Heart right ventricle (tissue), 16 donors: ENCODE measurements around the gene TBC1D14. TPM values are rescaled to one million over a fixed set of nuclear protein-coding genes. Genes with fewer than 3 reads are reported as not detected.

ENCODE experiments used
- ATAC-seq, 8 donors: fragments of 200-7000 bp; cut with Tn5 transposase; one replicate each; pipeline ENCODE4 v1.9.1; 2020; ENCODE audit warnings: mild to moderate bottlenecking in 8 of 8, moderate library complexity in 8 of 8, moderate number of reproducible peaks in 1 of 8
- DNase-seq, 2 donors: peaks; one replicate each; pipeline ENCODE4 v3.0.0-alpha.2; 2020
- H3K27ac ChIP-seq, 10 donors: fragments of 200-600 bp; sonication (generic) in 2 of 10; one replicate each; pipeline versions ENCODE4 v1.5.0 to v1.8.0; 2020 to 2022; ENCODE audit warnings: mild to moderate bottlenecking in 3 of 10
- H3K27me3 ChIP-seq, 7 donors: fragments of 200-600 bp; one replicate each; pipeline ENCODE4 v1.8.0; 2021 to 2022; ENCODE audit warnings: mild to moderate bottlenecking in 2 of 7
- H3K36me3 ChIP-seq, 9 donors: fragments of 200-600 bp; sonication (generic) in 1 of 9; one replicate each; pipeline versions ENCODE4 v1.5.0 to v1.8.0; 2020 to 2022; ENCODE audit warnings: mild to moderate bottlenecking in 2 of 9
- H3K4me1 ChIP-seq, 9 donors: fragments of 200-600 bp; sonication (generic) in 1 of 9; one replicate each; pipeline versions ENCODE4 v1.5.0 to v1.8.0; 2020 to 2022; ENCODE audit warnings: mild to moderate bottlenecking in 4 of 9
- H3K4me3 ChIP-seq, 10 donors: fragments of 200-600 bp; sonication (generic) in 2 of 10; one replicate each; pipeline versions ENCODE4 v1.5.0 to v1.8.0; 2020 to 2022; ENCODE audit warnings: mild to moderate bottlenecking in 7 of 10, moderate library complexity in 2 of 10
- H3K9me3 ChIP-seq, 11 donors: fragments of 200-600 bp in 10 of 11; sonication (generic) in 2 of 11; one replicate each; pipeline versions ENCODE4 v1.5.0 to v1.8.0; 2013 to 2022; ENCODE audit warnings: mild to moderate bottlenecking in 2 of 11, control low read depth in 1 of 11, moderate library complexity in 1 of 11
- WGBS, 2 donors: extraction: QIAGEN DNeasy Blood & Tissue Kit; methylation state at CpG; one replicate each; pipeline ENCODE4 v1.1.7; 2013; ENCODE audit warnings: inconsistent platforms in 1 of 2; 5-methylcytosine and 5-hydroxymethylcytosine counted together
- intact Hi-C, 10 donors: fragments of 100-400 bp; cut with DNase I; formaldehyde crosslinking; loops; one replicate each; pipeline versions ENCODE4 v1.11.1 to v1.14.2; 2022
- polyA plus RNA-seq, 2 donors: library from polyadenylated mRNA; stranded (reverse); fragments of 200-250 nt; gene quantifications; one replicate each; pipeline ENCODE4 v1.2.3, GENCODE V29; 2013
- total RNA-seq, 10 donors: library from RNA; stranded (reverse); fragmentation: NEBNext Ultra II Directional in 3 of 10; extraction: Animal tissue kit (Norgen Biotek cat#: 25700) in 3 of 10; gene quantifications; one replicate each; pipeline versions ENCODE4 v1.2.1 to v1.2.4, GENCODE V29; 2021 to 2023
- TF ChIP-seq, protein P1 (sequence below), 9 donors: fragments of 200-600 bp; sonication (generic) in 2 of 9; IDR thresholded peaks; one replicate each; pipeline versions ENCODE4 v1.5.0 to v1.8.0; 2021 to 2022; ENCODE audit warnings: antibody characterized with exemption in 9 of 9, mild to moderate bottlenecking in 5 of 9, moderate library complexity in 1 of 9
- donor health status: Arrhythmogenic right ventricular cardiomyopathy.
- donor health status: ischemic (EF 13 %, LVEDD 7.1; RV severe dilation, severe dysfunction).
- donor health status: healthy with polysubstance abuse.
- donor health status: DM: no; HTN: yes; CAD: no.
- donor health status: DM: no; HTN: no; CAD: no.
- donor health status: ischemic (EF 25% LVEDD 6.9; RV normal size, moderate dysfunction).
- donor health status: ischemic (EF 25% LVEDD 5.7; RV mildly dilated, moderate dysfunction).
- donor health status: healthy.
- donor health status: DM: yes; HTN: yes; CAD: no.
- donor health status: Ischemic cardiomyopathy.
- donor health status: ischemic (EF 35%, LVEDD 5.7; RV mildly dilated, moderate dysfunction).
- donor health status: nonischemic (EF 11% LVEDD 7.7; RV severe dilation, severe dysfunction).
- donor health status: DM: yes; HTN: yes; CAD: no.
- donor health status: PGD.
- donor health status: ischemic (EF 29% LVEDD 5.4; RV normal size, mild dysfunction).
- donor health status: nonischemic (EF 23%, LVEDD 6.1; RV moderate dilation, normal function).

The TBC1D14 gene
- total and polyA plus RNA-seq, 12 donors: 10.5 to 43.7 (median 32.6) TPM

GRCh38 chr4:6964858-6965257 lies 55.2 kb downstream of the TBC1D14 start:
- WGBS, 2 donors: 93 to 94% methylated on average over 5 of the region's 5 CpGs
- H3K4me1 ChIP-seq: peaks cover 0 to 34% (median 0%) of the 10 kb centered on the region in 9 donors
- H3K27me3 ChIP-seq: no peaks in the 10 kb centered on the region
- H3K36me3 ChIP-seq: peaks cover 0 to 28% (median 0%) of the 10 kb centered on the region in 9 donors
- no peak overlapping the region for H3K4me3 ChIP-seq
- intact Hi-C loops: loop anchor here in 1 of 10 donors (5.0 kb wide), 1 partner anchor 53 kb away; no protein-coding TSS in a partner anchor
- ATAC-seq (no peak), DNase-seq (no peak)
- no peak overlapping the region for H3K27ac ChIP-seq
- TF ChIP-seq, protein P1, sequence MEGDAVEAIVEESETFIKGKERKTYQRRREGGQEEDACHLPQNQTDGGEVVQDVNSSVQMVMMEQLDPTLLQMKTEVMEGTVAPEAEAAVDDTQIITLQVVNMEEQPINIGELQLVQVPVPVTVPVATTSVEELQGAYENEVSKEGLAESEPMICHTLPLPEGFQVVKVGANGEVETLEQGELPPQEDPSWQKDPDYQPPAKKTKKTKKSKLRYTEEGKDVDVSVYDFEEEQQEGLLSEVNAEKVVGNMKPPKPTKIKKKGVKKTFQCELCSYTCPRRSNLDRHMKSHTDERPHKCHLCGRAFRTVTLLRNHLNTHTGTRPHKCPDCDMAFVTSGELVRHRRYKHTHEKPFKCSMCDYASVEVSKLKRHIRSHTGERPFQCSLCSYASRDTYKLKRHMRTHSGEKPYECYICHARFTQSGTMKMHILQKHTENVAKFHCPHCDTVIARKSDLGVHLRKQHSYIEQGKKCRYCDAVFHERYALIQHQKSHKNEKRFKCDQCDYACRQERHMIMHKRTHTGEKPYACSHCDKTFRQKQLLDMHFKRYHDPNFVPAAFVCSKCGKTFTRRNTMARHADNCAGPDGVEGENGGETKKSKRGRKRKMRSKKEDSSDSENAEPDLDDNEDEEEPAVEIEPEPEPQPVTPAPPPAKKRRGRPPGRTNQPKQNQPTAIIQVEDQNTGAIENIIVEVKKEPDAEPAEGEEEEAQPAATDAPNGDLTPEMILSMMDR (IDR thresholded peaks at IDR 0.05): no peak
- no peaks in the 10 kb centered on the region for H3K9me3 ChIP-seq

- Histone ChIP-seq H3K27me3 (no peaks in the 10 kb centered on the region), H3K4me1 (peaks cover 0 to 34% (median 0%) of the 10 kb centered on the region in 9 donors), H3K36me3 (peaks cover 0 to 32% (median 0%) of the 10 kb centered on the region in 9 donors), H3K27ac (no peak overlapping the region), H3K9me3 (no peaks in the 10 kb centered on the region), H3K4me3 (no peak overlapping the region)
- TF ChIP-seq, protein P1 (IDR thresholded peaks at IDR 0.05): no peak
- ATAC-seq (no peak), DNase-seq (no peak)
- WGBS, 2 donors: 95 to 99% methylated on average over 3 of the region's 3 CpGs
- intact Hi-C loops: loop anchor here in 1 of 10 donors (5.0 kb wide), 1 partner anchor 53 kb away; no protein-coding TSS in a partner anchor
These were observed 55.7 kb downstream of the TBC1D14 start for GRCh38 chr4:6965329-6965728.

DNA sequence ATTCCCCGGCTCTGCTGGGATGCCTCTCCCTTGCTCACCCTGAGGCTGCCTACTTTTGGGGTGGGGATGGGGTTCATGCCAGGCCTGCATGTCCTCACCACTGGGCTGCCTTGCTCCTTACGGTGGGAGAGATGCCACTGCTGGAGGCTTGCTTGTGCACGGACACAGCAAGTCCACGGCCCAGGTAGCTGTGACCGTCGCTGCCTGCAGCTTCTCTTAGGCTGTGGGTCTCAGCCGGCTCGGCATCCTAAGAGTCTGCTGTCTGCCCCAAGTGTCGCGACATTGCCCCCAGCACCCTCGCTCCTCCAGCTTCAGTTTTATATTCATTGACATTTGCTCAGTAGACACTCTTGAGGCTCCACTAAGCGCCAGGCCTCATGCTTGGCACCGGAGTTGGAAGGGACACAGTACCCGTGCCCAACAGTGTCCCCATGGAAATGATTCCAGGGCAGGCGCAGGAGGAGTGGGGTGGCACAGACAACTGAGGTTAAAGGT lies 58.3 kb downstream of the TBC1D14 start:
- Histone ChIP-seq H3K9me3 (no peaks in the 10 kb centered on the region), H3K4me1 (peaks cover 0 to 38% (median 0%) of the 10 kb centered on the region in 9 donors), H3K27ac (no peak overlapping the region), H3K4me3 (no peak overlapping the region), H3K36me3 (peaks cover 0 to 32% (median 0%) of the 10 kb centered on the region in 9 donors), H3K27me3 (no peaks in the 10 kb centered on the region)
- TF ChIP-seq, protein P1 (IDR thresholded peaks at IDR 0.05): no peak
- intact Hi-C loops: loop anchor here in 1 of 10 donors (5.0 kb wide), 1 partner anchor 56 kb away; no protein-coding TSS in a partner anchor
- WGBS, 2 donors: 86 to 88% methylated on average over 15 of the region's 15 CpGs
- DNase-seq (no peak), ATAC-seq (peak in 3 of 8 donors; percentile 27 to 40 (median 39))

- intact Hi-C loops: loop anchor here in 1 of 10 donors (5.0 kb wide), 1 partner anchor 56 kb away; no protein-coding TSS in a partner anchor
- H3K4me3 ChIP-seq: no peak overlapping the region
- H3K9me3 ChIP-seq: no peaks in the 10 kb centered on the region
- TF ChIP-seq, protein P1 (IDR thresholded peaks at IDR 0.05): no peak
- H3K27ac ChIP-seq: no peak overlapping the region
- ATAC-seq (no peak), DNase-seq (no peak)
- peaks cover 0 to 32% (median 0%) of the 10 kb centered on the region in 9 donors for H3K4me1 ChIP-seq
- no peaks in the 10 kb centered on the region for H3K27me3 ChIP-seq
- peaks cover 0 to 32% (median 0%) of the 10 kb centered on the region in 9 donors for H3K36me3 ChIP-seq
- WGBS, 2 donors: 75 to 77% methylated on average over 11 of the region's 11 CpGs
These were observed 58.9 kb downstream of the TBC1D14 start for GRCh38 chr4:6968496-6968895.
